Measurements from ENCODE around the gene WDFY2.

The WDFY2 gene

DNA sequence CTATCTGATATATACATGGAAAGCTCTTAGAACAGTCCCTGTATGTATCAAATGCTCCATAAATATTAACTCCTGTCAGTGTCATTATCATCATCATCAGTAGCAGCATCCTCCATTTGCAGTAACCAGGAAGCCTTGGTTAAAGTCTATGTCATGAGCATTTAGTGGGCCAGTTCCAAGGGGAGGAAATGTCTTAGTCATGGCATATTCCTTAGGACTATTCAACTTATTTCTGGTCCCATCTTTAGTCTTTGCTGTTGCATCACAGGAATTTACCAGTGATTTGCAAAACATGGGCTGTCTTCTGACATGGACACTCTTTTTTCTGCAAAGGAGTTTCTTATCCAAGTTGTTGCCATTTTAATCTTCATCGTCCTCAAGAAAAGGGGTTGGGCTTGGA, 98.4 kb downstream of the WDFY2 start:
- Histone ChIP-seq H3K9me2 (replicated peaks; ENCODE audit: insufficient read depth, low read length) (no peaks in the 10 kb centered on the region), H3K79me2 (ENCODE audit: insufficient read depth, low read length) (no peaks in the 10 kb centered on the region), H4K20me1 (ENCODE audit: low read depth, low read length) (no peaks in the 10 kb centered on the region), H3K27ac (ENCODE audit: low read depth, low read length) (no peak overlapping the region), H2AFZ (ENCODE audit: low read depth, low read length, severe bottlenecking) (no peak overlapping the region), H3F3A (ENCODE audit: insufficient read depth) (no peaks in the 10 kb centered on the region), H3K4me3 (ENCODE audit: insufficient read depth, low read length, poor library complexity, severe bottlenecking) (no peak overlapping the region), H3K36me3 (ENCODE audit: low read length) (no peaks in the 10 kb centered on the region), H3K9ac (ENCODE audit: low read length) (no peak overlapping the region), H3K9me3 (ENCODE audit: insufficient read depth, low read length) (no peaks in the 10 kb centered on the region), H3K4me2 (ENCODE audit: low read depth, low read length, poor library complexity, severe bottlenecking) (no peak overlapping the region), H3K27me3 (ENCODE audit: low read length) (no peaks in the 10 kb centered on the region)
- TF ChIP-seq EZH2phosphoT487 (conservative IDR thresholded peaks at IDR 0.05; ENCODE audit: low read length): no peak
- TF ChIP-seq, protein P1, sequence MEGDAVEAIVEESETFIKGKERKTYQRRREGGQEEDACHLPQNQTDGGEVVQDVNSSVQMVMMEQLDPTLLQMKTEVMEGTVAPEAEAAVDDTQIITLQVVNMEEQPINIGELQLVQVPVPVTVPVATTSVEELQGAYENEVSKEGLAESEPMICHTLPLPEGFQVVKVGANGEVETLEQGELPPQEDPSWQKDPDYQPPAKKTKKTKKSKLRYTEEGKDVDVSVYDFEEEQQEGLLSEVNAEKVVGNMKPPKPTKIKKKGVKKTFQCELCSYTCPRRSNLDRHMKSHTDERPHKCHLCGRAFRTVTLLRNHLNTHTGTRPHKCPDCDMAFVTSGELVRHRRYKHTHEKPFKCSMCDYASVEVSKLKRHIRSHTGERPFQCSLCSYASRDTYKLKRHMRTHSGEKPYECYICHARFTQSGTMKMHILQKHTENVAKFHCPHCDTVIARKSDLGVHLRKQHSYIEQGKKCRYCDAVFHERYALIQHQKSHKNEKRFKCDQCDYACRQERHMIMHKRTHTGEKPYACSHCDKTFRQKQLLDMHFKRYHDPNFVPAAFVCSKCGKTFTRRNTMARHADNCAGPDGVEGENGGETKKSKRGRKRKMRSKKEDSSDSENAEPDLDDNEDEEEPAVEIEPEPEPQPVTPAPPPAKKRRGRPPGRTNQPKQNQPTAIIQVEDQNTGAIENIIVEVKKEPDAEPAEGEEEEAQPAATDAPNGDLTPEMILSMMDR (IDR thresholded peaks at IDR 0.05; ENCODE audit: insufficient read depth, low read length, poor library complexity, severe bottlenecking): no peak

- no peak overlapping the region for H3K4me2 ChIP-seq (ENCODE audit: low read depth, low read length, poor library complexity, severe bottlenecking)
- TF ChIP-seq, protein P1 (IDR thresholded peaks at IDR 0.05; ENCODE audit: insufficient read depth, low read length, poor library complexity, severe bottlenecking): no peak
- TF ChIP-seq EZH2phosphoT487 (conservative IDR thresholded peaks at IDR 0.05; ENCODE audit: low read length): no peak
- no peak overlapping the region for H3K4me3 ChIP-seq (ENCODE audit: insufficient read depth, low read length, poor library complexity, severe bottlenecking)
- H4K20me1 ChIP-seq (ENCODE audit: low read depth, low read length): no peaks in the 10 kb centered on the region
- no peak overlapping the region for H3K9ac ChIP-seq (ENCODE audit: low read length)
- H3K36me3 ChIP-seq (ENCODE audit: low read length): no peaks in the 10 kb centered on the region
- no peaks in the 10 kb centered on the region for H3K9me3 ChIP-seq (ENCODE audit: insufficient read depth, low read length)
- no peak overlapping the region for H2AFZ ChIP-seq (ENCODE audit: low read depth, low read length, severe bottlenecking)
- no peak overlapping the region for H3K27ac ChIP-seq (ENCODE audit: low read depth, low read length)
- no peaks in the 10 kb centered on the region for H3K9me2 ChIP-seq (replicated peaks; ENCODE audit: insufficient read depth, low read length)
- no peaks in the 10 kb centered on the region for H3K79me2 ChIP-seq (ENCODE audit: insufficient read depth, low read length)
- H3K27me3 ChIP-seq (ENCODE audit: low read length): no peaks in the 10 kb centered on the region
- H3F3A ChIP-seq (ENCODE audit: insufficient read depth): no peaks in the 10 kb centered on the region
Observed at GRCh38 chr13:51683597-51683996, 99.3 kb downstream of the WDFY2 start.

DNA sequence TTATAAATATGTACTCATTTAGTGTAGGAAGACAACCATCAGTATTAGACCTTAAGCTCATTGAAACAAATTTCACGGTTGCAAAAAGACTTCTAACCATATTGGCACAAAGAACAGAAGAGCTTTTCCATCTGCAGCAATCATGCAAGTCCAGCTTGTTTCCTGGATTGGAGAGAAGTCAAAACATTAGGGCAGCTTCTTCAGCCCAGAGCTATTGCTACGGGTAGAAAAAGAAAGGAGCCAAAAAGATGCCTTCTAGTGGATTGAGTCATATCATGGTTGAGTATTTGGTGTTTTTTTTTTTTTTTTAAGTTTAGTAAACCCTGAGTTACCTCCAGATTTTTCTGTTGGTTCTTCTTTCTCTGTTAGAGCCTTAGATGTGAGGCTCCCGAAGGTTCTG, 99.8 kb downstream of the WDFY2 start:
- Histone ChIP-seq H3K36me3 (ENCODE audit: low read length) (no peaks in the 10 kb centered on the region), H3K79me2 (ENCODE audit: insufficient read depth, low read length) (no peaks in the 10 kb centered on the region), H3K9ac (ENCODE audit: low read length) (no peak overlapping the region), H3K9me3 (ENCODE audit: insufficient read depth, low read length) (no peaks in the 10 kb centered on the region), H3K27me3 (ENCODE audit: low read length) (no peaks in the 10 kb centered on the region), H3K27ac (ENCODE audit: low read depth, low read length) (no peak overlapping the region), H3F3A (ENCODE audit: insufficient read depth) (no peaks in the 10 kb centered on the region), H4K20me1 (ENCODE audit: low read depth, low read length) (no peaks in the 10 kb centered on the region), H3K4me3 (ENCODE audit: insufficient read depth, low read length, poor library complexity, severe bottlenecking) (no peak overlapping the region), H3K4me2 (ENCODE audit: low read depth, low read length, poor library complexity, severe bottlenecking) (no peak overlapping the region), H2AFZ (ENCODE audit: low read depth, low read length, severe bottlenecking) (no peak overlapping the region), H3K9me2 (replicated peaks; ENCODE audit: insufficient read depth, low read length) (no peaks in the 10 kb centered on the region)
- TF ChIP-seq, protein P1 (IDR thresholded peaks at IDR 0.05; ENCODE audit: insufficient read depth, low read length, poor library complexity, severe bottlenecking): no peak
